DMS153 treated with DMSO at 0.1 percent for 48 hours (cell line): Measurements from ENCODE around the gene NCAPH2.

Source experiments
- DNase-seq: peaks from one replicate; lab custom pipeline; 2025; ENCODE audit not compliant: unreplicated experiment; lab: John Stamatoyannopoulos, UW

Gene NCAPH2

GRCh38 chr22:50569041-50569459 is 61.0 kb downstream of the NCAPH2 start:
- DNase-seq = no peak

GRCh38 chr22:50569896-50570535 is 62.0 kb downstream of the NCAPH2 start:
- no peak for DNase-seq

GRCh38 chr22:50570861-50571260 is 62.8 kb downstream of the NCAPH2 start:
- no peak for DNase-seq

- DNase-seq = no peak
These were observed 63.5 kb downstream of the NCAPH2 start for GRCh38 chr22:50571264-50572175.

- DNase-seq = no peak
These were observed 64.9 kb downstream of the NCAPH2 start for GRCh38 chr22:50572965-50573364.

- no peak for DNase-seq
These were observed 65.7 kb downstream of the NCAPH2 start for GRCh38 chr22:50573491-50574382.

- DNase-seq = no peak
These were observed 66.3 kb downstream of the NCAPH2 start for GRCh38 chr22:50574383-50574755.
